ENCODE data around the gene PDE4D. TPM values are rescaled to one million over a fixed set of nuclear protein-coding genes. Genes with fewer than 3 reads are reported as not detected.

PDE4D gene
- total RNA-seq, 1 experiment from 2014 or later = 2.4 TPM

DNA sequence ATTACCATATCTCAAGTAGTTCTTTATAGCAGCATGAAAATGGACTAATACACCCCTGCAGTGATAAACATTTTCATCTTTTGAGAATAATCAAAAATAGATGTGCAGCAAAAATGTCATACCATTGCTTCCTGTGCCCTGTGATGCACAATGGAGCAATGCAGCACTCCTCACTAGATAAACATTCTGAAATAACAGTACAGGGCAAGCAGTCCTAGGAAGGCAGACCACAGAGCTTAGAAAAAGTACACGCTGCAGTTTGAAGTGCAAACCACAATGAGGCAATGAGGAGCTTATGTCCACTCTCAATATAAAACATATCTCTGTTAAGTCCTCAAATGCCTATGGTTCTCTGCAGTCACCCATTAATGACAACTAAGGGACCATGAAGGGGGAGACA, 367.6 kb downstream of the PDE4D start:
- Histone ChIP-seq H3K27me3 (ENCODE audit: control insufficient read depth, insufficient read depth, low read length) (no peaks in the 10 kb centered on the region), H3K9me3 (ENCODE audit: control insufficient read depth, insufficient read depth, low read depth, low read length) (no peaks in the 10 kb centered on the region), H3K4me1 (ENCODE audit: control insufficient read depth, insufficient read depth, low read length) (no peaks in the 10 kb centered on the region), H3K36me3 (ENCODE audit: control insufficient read depth, insufficient read depth, low read length) (no peaks in the 10 kb centered on the region), H3K27ac (ENCODE audit: low read length) (no peak overlapping the region), H3K4me3 (ENCODE audit: low read depth in 2 of 2, low read length in 2 of 2) (no peak overlapping the region)
- ATAC-seq (no peak), DNase-seq (ENCODE audit: low read depth, low spot score) (no peak)
- ChIA-PET POLR2A (no interaction called here), CTCF (no interaction called here)
- no TSS peak for BruUV-seq (replicated peaks)
- intact Hi-C loops (cut with micrococcal nuclease; ENCODE audit: unreplicated experiment) = no loop called here
- TF ChIP-seq TCF7L2 (IDR thresholded peaks at IDR 0.05; ENCODE audit: low read depth, low read length) (no peak), POLR2AphosphoS5 (IDR thresholded peaks at IDR 0.05; ENCODE audit: low read depth, low read length) (no peak), SIN3A (IDR thresholded peaks at IDR 0.05; ENCODE audit: borderline replicate concordance, insufficient read depth, low read depth, low read length) (no peak)
- TF ChIP-seq, protein P1, sequence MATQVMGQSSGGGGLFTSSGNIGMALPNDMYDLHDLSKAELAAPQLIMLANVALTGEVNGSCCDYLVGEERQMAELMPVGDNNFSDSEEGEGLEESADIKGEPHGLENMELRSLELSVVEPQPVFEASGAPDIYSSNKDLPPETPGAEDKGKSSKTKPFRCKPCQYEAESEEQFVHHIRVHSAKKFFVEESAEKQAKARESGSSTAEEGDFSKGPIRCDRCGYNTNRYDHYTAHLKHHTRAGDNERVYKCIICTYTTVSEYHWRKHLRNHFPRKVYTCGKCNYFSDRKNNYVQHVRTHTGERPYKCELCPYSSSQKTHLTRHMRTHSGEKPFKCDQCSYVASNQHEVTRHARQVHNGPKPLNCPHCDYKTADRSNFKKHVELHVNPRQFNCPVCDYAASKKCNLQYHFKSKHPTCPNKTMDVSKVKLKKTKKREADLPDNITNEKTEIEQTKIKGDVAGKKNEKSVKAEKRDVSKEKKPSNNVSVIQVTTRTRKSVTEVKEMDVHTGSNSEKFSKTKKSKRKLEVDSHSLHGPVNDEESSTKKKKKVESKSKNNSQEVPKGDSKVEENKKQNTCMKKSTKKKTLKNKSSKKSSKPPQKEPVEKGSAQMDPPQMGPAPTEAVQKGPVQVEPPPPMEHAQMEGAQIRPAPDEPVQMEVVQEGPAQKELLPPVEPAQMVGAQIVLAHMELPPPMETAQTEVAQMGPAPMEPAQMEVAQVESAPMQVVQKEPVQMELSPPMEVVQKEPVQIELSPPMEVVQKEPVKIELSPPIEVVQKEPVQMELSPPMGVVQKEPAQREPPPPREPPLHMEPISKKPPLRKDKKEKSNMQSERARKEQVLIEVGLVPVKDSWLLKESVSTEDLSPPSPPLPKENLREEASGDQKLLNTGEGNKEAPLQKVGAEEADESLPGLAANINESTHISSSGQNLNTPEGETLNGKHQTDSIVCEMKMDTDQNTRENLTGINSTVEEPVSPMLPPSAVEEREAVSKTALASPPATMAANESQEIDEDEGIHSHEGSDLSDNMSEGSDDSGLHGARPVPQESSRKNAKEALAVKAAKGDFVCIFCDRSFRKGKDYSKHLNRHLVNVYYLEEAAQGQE (IDR thresholded peaks at IDR 0.05; ENCODE audit: insufficient read depth in 1 of 2, low read depth in 2 of 2, low read length in 1 of 2) = no peak
- TF ChIP-seq, protein P2, sequence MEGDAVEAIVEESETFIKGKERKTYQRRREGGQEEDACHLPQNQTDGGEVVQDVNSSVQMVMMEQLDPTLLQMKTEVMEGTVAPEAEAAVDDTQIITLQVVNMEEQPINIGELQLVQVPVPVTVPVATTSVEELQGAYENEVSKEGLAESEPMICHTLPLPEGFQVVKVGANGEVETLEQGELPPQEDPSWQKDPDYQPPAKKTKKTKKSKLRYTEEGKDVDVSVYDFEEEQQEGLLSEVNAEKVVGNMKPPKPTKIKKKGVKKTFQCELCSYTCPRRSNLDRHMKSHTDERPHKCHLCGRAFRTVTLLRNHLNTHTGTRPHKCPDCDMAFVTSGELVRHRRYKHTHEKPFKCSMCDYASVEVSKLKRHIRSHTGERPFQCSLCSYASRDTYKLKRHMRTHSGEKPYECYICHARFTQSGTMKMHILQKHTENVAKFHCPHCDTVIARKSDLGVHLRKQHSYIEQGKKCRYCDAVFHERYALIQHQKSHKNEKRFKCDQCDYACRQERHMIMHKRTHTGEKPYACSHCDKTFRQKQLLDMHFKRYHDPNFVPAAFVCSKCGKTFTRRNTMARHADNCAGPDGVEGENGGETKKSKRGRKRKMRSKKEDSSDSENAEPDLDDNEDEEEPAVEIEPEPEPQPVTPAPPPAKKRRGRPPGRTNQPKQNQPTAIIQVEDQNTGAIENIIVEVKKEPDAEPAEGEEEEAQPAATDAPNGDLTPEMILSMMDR (IDR thresholded peaks at IDR 0.05) = no peak
- in situ Hi-C loops (cut with HindIII; ENCODE audit: low pct_unique_long_range_greater_than_20kb, low sequenced_read_pairs) = no loop called here

DNA sequence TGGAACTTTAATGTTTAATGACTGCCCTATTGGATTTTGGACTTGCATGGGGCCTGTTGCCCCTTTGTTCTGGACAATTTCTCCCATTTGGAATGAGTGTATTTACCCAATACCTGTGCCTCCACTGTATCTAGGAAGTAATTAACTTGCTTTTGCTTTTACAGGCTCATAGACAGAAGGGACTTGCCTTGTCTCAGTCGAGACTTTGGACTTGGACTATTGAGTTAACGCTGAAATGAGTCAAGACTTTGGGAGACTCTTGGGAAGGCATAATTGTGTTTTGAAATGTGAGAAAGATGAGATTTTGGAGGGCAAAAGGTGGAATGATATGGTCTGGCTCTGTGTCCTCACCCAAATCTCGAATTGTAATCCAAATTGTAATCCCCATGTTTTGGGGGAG, 368.2 kb downstream of the PDE4D start:
- DNase-seq (ENCODE audit: low read depth, low spot score) = no peak
- POLR2A ChIA-PET = no interaction called here
- Histone ChIP-seq H3K36me3 (ENCODE audit: control insufficient read depth, insufficient read depth, low read length) (no peaks in the 10 kb centered on the region), H3K4me1 (ENCODE audit: control insufficient read depth, insufficient read depth, low read length) (no peaks in the 10 kb centered on the region), H3K27ac (ENCODE audit: low read length) (no peak overlapping the region), H3K9me3 (ENCODE audit: control insufficient read depth, insufficient read depth, low read depth, low read length) (no peaks in the 10 kb centered on the region), H3K4me3 (ENCODE audit: low read depth in 2 of 2, low read length in 2 of 2) (no peak overlapping the region), H3K27me3 (ENCODE audit: control insufficient read depth, insufficient read depth, low read length) (no peaks in the 10 kb centered on the region)
- in situ Hi-C loops (cut with HindIII; ENCODE audit: low pct_unique_long_range_greater_than_20kb, low sequenced_read_pairs) (no loop called here), intact Hi-C loops (cut with micrococcal nuclease; ENCODE audit: unreplicated experiment) (no loop called here)
- TF ChIP-seq TCF7L2 (IDR thresholded peaks at IDR 0.05; ENCODE audit: low read depth, low read length) = no peak
- TF ChIP-seq POLR2AphosphoS5 (IDR thresholded peaks at IDR 0.05; ENCODE audit: low read depth, low read length) = no peak
- TF ChIP-seq SIN3A (IDR thresholded peaks at IDR 0.05; ENCODE audit: borderline replicate concordance, insufficient read depth, low read depth, low read length) = no peak
- TF ChIP-seq, protein P2 (IDR thresholded peaks at IDR 0.05) = no peak
- TF ChIP-seq, protein P1 (IDR thresholded peaks at IDR 0.05; ENCODE audit: insufficient read depth in 1 of 2, low read depth in 2 of 2, low read length in 1 of 2) = no peak
- no TSS peak for BruUV-seq (replicated peaks)
- CTCF ChIA-PET = no interaction called here
- ATAC-seq = no peak
